SK-N-SH treated with all-trans-retinoic acid at 6 μM for 48 hours (cell line): ENCODE measurements around the gene PPFIBP1.

Experiments used
- ATAC-seq: fragments of 200-7000 bp; cut with Tn5 transposase; 3 replicates; pipeline ENCODE4 v1.9.1; 2020; ENCODE audit warnings: mild to moderate bottlenecking, moderate library complexity
- ARNTL ChIP-seq: fragments of 450-650 bp; formaldehyde crosslinking; IDR thresholded peaks from 2 replicates; pipeline ENCODE4 v1.5.0; 2020; ENCODE audit warnings: low read depth, mild to moderate bottlenecking, moderate library complexity, borderline replicate concordance
- CSDC2 ChIP-seq: fragments of 250-450 bp; sonication (Bioruptor Pico); IDR thresholded peaks from 2 replicates; pipeline ENCODE4 v1.5.0; 2020; ENCODE audit warnings: mild to moderate bottlenecking, moderate library complexity
- ESRRG ChIP-seq: fragments of 250-450 bp; sonication (Bioruptor Pico); IDR thresholded peaks from 2 replicates; pipeline ENCODE4 v1.6.1; 2021; ENCODE audit warnings: mild to moderate bottlenecking
- GLIS3 ChIP-seq: fragments of 250-450 bp; sonication (Bioruptor Pico); IDR thresholded peaks from 2 replicates; pipeline ENCODE4 v1.5.0; 2020; ENCODE audit warnings: mild to moderate bottlenecking, moderate library complexity
- ISL1 ChIP-seq: fragments of 250-450 bp; sonication (Bioruptor Pico); IDR thresholded peaks from 2 replicates; pipeline ENCODE4 v2.1.2; 2022; ENCODE audit warnings: mild to moderate bottlenecking, moderate library complexity
- OSR1 ChIP-seq: fragments of 250-450 bp; sonication (Bioruptor Pico); IDR thresholded peaks from 2 replicates; pipeline ENCODE4 v1.8.0; 2022; ENCODE audit warnings: moderate library complexity, mild to moderate bottlenecking, inconsistent platforms
- PATZ1 ChIP-seq: fragments of 250-450 bp; sonication (Bioruptor Pico); IDR thresholded peaks from 2 replicates; pipeline ENCODE4 v1.8.0; 2020; ENCODE audit warnings: mild to moderate bottlenecking, moderate library complexity, borderline replicate concordance
- POU6F1 ChIP-seq: fragments of 250-450 bp; sonication (Bioruptor Pico); IDR thresholded peaks from 2 replicates; pipeline ENCODE4 v1.8.0; 2021; ENCODE audit warnings: low read depth, mild to moderate bottlenecking, moderate library complexity, borderline replicate concordance
- PPARA ChIP-seq: fragments of 250-450 bp; sonication (Bioruptor Pico); IDR thresholded peaks from 2 replicates; pipeline ENCODE4 v1.5.0; 2020; ENCODE audit warnings: mild to moderate bottlenecking, borderline replicate concordance
- RARB ChIP-seq: fragments of 250-450 bp; sonication (Bioruptor Pico); IDR thresholded peaks from 2 replicates; pipeline ENCODE4 v1.8.0; 2021; ENCODE audit warnings: mild to moderate bottlenecking, moderate library complexity
- SNAI2 ChIP-seq: fragments of 250-450 bp; sonication (Bioruptor Pico); IDR thresholded peaks from 2 replicates; pipeline ENCODE4 v1.5.0; 2020; ENCODE audit warnings: mild to moderate bottlenecking, moderate library complexity
- TCF4 ChIP-seq: fragments of 250-450 bp; sonication (Bioruptor Pico); IDR thresholded peaks from 2 replicates; pipeline ENCODE4 v1.8.0; 2021; ENCODE audit warnings: mild to moderate bottlenecking, moderate library complexity, borderline replicate concordance
- TOX ChIP-seq: fragments of 250-450 bp; sonication (Bioruptor Pico); IDR thresholded peaks from 2 replicates; pipeline ENCODE4 v1.8.0; 2021; ENCODE audit warnings: mild to moderate bottlenecking, moderate library complexity, borderline replicate concordance
- TSHZ2 ChIP-seq: fragments of 250-450 bp; sonication (Bioruptor Pico); IDR thresholded peaks from 2 replicates; pipeline ENCODE4 v1.5.0; 2020; ENCODE audit warnings: mild to moderate bottlenecking, moderate library complexity
- ZC3H10 ChIP-seq: fragments of 250-450 bp; sonication (Bioruptor Pico); IDR thresholded peaks from 2 replicates; pipeline ENCODE4 v1.5.1; 2021; ENCODE audit warnings: mild to moderate bottlenecking, moderate library complexity
- ZFP3 ChIP-seq: fragments of 250-450 bp; sonication (Bioruptor Pico); IDR thresholded peaks from 2 replicates; pipeline ENCODE4 v1.5.0; 2020; ENCODE audit warnings: mild to moderate bottlenecking, moderate library complexity
- ZFP30 ChIP-seq: fragments of 450-650 bp; formaldehyde crosslinking; IDR thresholded peaks from 2 replicates; pipeline ENCODE4 v1.5.0; 2022; ENCODE audit warnings: mild to moderate bottlenecking, moderate library complexity
- ZNF565 ChIP-seq: fragments of 450-650 bp; formaldehyde crosslinking; conservative IDR thresholded peaks from 2 replicates; pipeline ENCODE4 v1.5.0; 2020; ENCODE audit warnings: low read depth, mild to moderate bottlenecking, moderate library complexity
- ZNF70 ChIP-seq: fragments of 450-650 bp; formaldehyde crosslinking; IDR thresholded peaks from 2 replicates; pipeline ENCODE4 v1.5.0; 2020; ENCODE audit warnings: mild to moderate bottlenecking, moderate library complexity
- ZNF8 ChIP-seq: fragments of 450-650 bp; formaldehyde crosslinking; IDR thresholded peaks from 2 replicates; pipeline ENCODE4 v1.5.0; 2020; ENCODE audit warnings: mild to moderate bottlenecking, moderate library complexity
- TF ChIP-seq, protein P1 (sequence below): fragments of 250-450 bp; sonication (Bioruptor Pico); IDR thresholded peaks from 2 replicates; pipeline ENCODE4 v1.5.1; 2020; ENCODE audit warnings: low read depth, mild to moderate bottlenecking, moderate library complexity
- TF ChIP-seq, protein P2 (sequence below): fragments of 250-450 bp; sonication (Bioruptor Pico); IDR thresholded peaks from 2 replicates; pipeline ENCODE4 v1.5.1; 2021; ENCODE audit warnings: mild to moderate bottlenecking, moderate library complexity

Gene PPFIBP1

GRCh38 chr12:27680619-27681018 is 156.6 kb downstream of the PPFIBP1 start (continued):
- TF ChIP-seq GLIS3 (CRISPR knock-in tag) (no peak), ZNF565 (CRISPR knock-in tag) (no peak), TOX (CRISPR knock-in tag) (no peak), PATZ1 (CRISPR knock-in tag) (no peak), POU6F1 (CRISPR knock-in tag) (no peak), ISL1 (CRISPR knock-in tag) (no peak), ZC3H10 (CRISPR knock-in tag) (no peak), ESRRG (CRISPR knock-in tag) (no peak)

DNA sequence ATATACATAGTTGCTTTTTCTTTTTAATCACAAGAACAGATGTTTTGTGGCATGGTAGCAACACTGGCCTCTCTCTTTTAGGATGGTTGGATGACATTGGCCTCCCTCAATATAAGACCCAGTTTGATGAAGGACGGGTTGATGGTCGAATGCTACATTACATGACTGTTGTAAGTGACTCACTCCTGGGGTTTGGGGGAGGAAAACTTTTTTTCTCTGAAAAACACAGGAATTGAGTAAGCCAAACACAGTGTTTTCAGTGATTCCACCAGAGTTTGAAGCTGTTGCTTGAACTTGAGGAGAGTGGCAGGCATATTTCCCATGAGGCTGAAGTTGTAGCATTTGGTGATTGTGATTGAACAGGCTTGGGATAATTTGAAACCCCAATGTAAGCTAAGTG is 158.5 kb downstream of the PPFIBP1 start:
- TF ChIP-seq TOX (CRISPR knock-in tag) (no peak), TCF4 (CRISPR knock-in tag) (no peak), PPARA (CRISPR knock-in tag) (no peak), ESRRG (CRISPR knock-in tag) (no peak), RARB (no peak), POU6F1 (CRISPR knock-in tag) (no peak), ZFP30 (CRISPR knock-in tag) (no peak), SNAI2 (no peak), ZNF8 (CRISPR knock-in tag) (no peak), ZNF70 (CRISPR knock-in tag) (no peak)
- TF ChIP-seq, protein P1, sequence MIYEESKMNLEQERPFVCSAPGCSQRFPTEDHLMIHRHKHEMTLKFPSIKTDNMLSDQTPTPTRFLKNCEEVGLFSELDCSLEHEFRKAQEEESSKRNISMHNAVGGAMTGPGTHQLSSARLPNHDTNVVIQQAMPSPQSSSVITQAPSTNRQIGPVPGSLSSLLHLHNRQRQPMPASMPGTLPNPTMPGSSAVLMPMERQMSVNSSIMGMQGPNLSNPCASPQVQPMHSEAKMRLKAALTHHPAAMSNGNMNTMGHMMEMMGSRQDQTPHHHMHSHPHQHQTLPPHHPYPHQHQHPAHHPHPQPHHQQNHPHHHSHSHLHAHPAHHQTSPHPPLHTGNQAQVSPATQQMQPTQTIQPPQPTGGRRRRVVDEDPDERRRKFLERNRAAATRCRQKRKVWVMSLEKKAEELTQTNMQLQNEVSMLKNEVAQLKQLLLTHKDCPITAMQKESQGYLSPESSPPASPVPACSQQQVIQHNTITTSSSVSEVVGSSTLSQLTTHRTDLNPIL (CRISPR knock-in tag): no peak

GRCh38 chr12:27685274-27685673 is 161.3 kb downstream of the PPFIBP1 start:
- ATAC-seq: no peak
- no peak for TF ChIP-seq TOX (CRISPR knock-in tag)
- no peak for TF ChIP-seq SNAI2
- TF ChIP-seq, protein P2, sequence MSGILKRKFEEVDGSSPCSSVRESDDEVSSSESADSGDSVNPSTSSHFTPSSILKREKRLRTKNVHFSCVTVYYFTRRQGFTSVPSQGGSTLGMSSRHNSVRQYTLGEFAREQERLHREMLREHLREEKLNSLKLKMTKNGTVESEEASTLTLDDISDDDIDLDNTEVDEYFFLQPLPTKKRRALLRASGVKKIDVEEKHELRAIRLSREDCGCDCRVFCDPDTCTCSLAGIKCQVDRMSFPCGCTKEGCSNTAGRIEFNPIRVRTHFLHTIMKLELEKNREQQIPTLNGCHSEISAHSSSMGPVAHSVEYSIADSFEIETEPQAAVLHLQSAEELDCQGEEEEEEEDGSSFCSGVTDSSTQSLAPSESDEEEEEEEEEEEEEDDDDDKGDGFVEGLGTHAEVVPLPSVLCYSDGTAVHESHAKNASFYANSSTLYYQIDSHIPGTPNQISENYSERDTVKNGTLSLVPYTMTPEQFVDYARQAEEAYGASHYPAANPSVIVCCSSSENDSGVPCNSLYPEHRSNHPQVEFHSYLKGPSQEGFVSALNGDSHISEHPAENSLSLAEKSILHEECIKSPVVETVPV (CRISPR knock-in tag): no peak
- TF ChIP-seq PPARA (CRISPR knock-in tag): no peak
- no peak for TF ChIP-seq GLIS3 (CRISPR knock-in tag)
- no peak for TF ChIP-seq ZNF70 (CRISPR knock-in tag)
- no peak for TF ChIP-seq TSHZ2 (CRISPR knock-in tag)
- TF ChIP-seq ZC3H10 (CRISPR knock-in tag): no peak
- no peak for TF ChIP-seq TCF4 (CRISPR knock-in tag)
- TF ChIP-seq RARB: no peak
- TF ChIP-seq ZNF565 (CRISPR knock-in tag): no peak
- no peak for TF ChIP-seq POU6F1 (CRISPR knock-in tag)
- TF ChIP-seq ZNF8 (CRISPR knock-in tag): no peak
- no peak for TF ChIP-seq CSDC2 (CRISPR knock-in tag)
- TF ChIP-seq ARNTL: no peak
- TF ChIP-seq ZFP3 (CRISPR knock-in tag): no peak
- no peak for TF ChIP-seq OSR1 (CRISPR knock-in tag)
- no peak for TF ChIP-seq ESRRG (CRISPR knock-in tag)
- no peak for TF ChIP-seq PATZ1 (CRISPR knock-in tag)
- TF ChIP-seq ZFP30 (CRISPR knock-in tag): no peak

More for the DNA sequence above, 158.5 kb downstream of the PPFIBP1 start:
- ATAC-seq: no peak
